PFSK-1 (cell line): ENCODE results near the gene CEP55.

ENCODE experiments used
- FOXP2 ChIP-seq: optimal IDR thresholded peaks from 2 replicates; pipeline ENCODE3; 2011; ENCODE audit warnings: borderline replicate concordance, control low read depth, inconsistent platforms; ENCODE audit not compliant: insufficient read depth; ENCODE audit errors: extremely low read length, extremely low read depth
- POLR2AphosphoS5 ChIP-seq: IDR thresholded peaks from 2 replicates; pipeline ENCODE4 v1.6.1; 2012; ENCODE audit warnings: low read depth, mild to moderate bottlenecking, control low read depth, low read length, moderate library complexity
- SIN3A ChIP-seq: IDR thresholded peaks from 2 replicates; pipeline ENCODE4 v1.6.1; 2012; ENCODE audit warnings: mild to moderate bottlenecking, low read length, moderate library complexity, borderline replicate concordance; ENCODE audit not compliant: insufficient read depth
- TAF1 ChIP-seq: IDR thresholded peaks from 2 replicates; pipeline ENCODE4 v1.6.1; 2012; ENCODE audit warnings: low read length, control low read depth, borderline replicate concordance; ENCODE audit not compliant: insufficient read depth
- TF ChIP-seq, protein P1 (sequence below), 2 experiments: IDR thresholded peaks; 2 replicates each; pipeline versions ENCODE4 v1.6.1 to v1.8.0; 2011 to 2012; ENCODE audit warnings: low read depth in 2 of 2, low read length in 2 of 2, control low read depth in 1 of 2, inconsistent platforms in 1 of 2, mild to moderate bottlenecking in 1 of 2, moderate library complexity in 1 of 2; ENCODE audit not compliant: insufficient read depth in 1 of 2

The CEP55 gene

DNA sequence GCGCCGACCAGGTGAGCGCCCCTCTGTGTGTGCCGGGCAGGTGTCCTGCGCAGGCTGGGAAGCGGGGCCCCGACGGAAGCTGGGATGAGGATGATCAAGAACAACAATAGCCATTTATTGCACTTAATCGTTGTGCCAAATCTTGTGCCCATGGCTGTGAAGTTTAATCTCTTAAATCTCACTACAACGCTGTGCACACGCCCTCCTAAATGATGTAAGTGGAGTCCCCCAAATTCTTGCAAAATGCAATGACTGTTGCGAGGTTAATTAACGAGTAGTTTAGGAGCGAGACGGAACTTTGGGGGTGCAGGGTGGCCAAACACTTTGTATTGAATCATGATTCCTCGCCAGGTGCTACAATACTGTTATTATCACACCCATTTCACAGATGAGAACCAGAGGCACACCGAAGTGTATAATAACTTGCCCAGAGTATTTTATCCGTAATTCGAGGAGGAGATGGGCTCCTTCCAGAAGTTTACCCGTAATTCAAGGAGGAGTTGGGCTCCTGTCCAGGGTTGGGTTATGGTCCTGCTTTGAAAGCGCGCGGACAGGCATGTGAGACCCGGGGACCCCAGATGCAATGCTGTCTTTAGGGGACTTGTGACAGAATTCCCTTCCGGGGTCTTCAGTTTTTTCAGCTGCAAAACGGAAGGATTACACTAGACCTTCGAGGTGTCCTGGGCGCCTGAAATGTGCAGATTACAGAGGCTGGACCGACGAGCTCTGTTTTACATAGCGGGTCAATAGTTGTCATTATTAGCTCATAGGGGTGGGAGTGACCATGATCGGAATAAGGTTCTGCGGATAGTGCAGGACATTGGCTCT, 71.1 kb downstream of the CEP55 start:
- TF ChIP-seq SIN3A = no peak
- TF ChIP-seq TAF1 = no peak
- TF ChIP-seq, protein P1, sequence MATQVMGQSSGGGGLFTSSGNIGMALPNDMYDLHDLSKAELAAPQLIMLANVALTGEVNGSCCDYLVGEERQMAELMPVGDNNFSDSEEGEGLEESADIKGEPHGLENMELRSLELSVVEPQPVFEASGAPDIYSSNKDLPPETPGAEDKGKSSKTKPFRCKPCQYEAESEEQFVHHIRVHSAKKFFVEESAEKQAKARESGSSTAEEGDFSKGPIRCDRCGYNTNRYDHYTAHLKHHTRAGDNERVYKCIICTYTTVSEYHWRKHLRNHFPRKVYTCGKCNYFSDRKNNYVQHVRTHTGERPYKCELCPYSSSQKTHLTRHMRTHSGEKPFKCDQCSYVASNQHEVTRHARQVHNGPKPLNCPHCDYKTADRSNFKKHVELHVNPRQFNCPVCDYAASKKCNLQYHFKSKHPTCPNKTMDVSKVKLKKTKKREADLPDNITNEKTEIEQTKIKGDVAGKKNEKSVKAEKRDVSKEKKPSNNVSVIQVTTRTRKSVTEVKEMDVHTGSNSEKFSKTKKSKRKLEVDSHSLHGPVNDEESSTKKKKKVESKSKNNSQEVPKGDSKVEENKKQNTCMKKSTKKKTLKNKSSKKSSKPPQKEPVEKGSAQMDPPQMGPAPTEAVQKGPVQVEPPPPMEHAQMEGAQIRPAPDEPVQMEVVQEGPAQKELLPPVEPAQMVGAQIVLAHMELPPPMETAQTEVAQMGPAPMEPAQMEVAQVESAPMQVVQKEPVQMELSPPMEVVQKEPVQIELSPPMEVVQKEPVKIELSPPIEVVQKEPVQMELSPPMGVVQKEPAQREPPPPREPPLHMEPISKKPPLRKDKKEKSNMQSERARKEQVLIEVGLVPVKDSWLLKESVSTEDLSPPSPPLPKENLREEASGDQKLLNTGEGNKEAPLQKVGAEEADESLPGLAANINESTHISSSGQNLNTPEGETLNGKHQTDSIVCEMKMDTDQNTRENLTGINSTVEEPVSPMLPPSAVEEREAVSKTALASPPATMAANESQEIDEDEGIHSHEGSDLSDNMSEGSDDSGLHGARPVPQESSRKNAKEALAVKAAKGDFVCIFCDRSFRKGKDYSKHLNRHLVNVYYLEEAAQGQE (IDR thresholded peaks at IDR 0.05; ENCODE audit: insufficient read depth in 1 of 2, low read depth in 2 of 2, low read length in 2 of 2) = no peak
- no peak for TF ChIP-seq POLR2AphosphoS5
- no peak for TF ChIP-seq FOXP2

DNA sequence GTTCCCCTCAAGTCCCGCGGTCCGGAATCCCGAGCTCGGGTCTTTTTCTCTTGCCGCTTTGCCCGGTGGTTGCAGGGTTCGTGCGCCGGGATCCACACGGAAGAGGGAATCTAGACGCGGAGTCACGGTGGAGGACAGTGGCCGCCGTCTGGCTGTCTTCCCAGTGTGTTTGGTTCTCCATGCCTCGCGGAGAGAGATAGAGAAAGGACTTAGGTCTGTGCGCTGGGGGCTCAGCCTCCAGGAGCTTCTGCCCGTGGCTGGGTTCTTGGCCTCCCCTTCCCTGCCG, 71.6 kb downstream of the CEP55 start:
- TF ChIP-seq SIN3A (no peak), FOXP2 (no peak), POLR2AphosphoS5 (no peak)

DNA sequence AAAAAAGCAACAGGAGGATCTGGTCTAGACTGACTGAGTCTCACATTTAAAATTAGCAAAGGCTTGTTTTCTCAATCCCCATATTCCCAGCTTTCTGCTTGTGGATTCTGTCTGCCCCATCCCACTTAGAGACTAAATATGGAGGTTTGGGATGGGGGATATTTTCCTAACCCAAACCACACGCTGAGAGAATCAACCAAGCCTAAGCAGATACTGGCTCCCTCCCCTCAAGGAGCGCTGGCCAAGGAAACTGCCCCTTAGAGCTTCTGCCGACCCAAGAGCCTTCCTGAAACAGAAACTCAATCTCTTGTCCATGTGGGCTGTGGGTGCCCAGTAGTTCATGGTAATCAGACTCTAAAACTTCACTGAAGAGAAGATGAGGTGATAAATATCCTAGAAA, 74.0 kb downstream of the CEP55 start:
- no peak for TF ChIP-seq FOXP2
- TF ChIP-seq SIN3A = no peak
- no peak for TF ChIP-seq POLR2AphosphoS5

DNA sequence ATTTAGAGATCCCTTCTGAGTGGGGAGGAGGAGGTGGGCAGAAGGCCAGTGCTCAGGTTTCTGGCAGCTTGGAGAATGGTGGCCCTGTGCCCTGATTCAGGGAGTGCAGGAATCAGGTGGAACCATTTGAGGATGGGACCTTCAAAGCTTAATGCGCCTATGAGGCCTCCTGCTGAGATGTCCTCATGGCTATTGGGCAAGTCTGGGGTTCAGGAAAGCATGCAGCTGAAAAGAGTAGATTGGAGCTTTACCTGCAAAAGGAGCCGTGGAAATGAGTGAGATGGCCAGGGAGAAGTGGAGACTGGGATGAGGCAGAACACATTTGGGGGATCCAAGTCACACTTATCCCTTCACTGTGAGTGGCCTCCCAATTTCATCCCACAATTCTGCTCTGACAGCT, 76.2 kb downstream of the CEP55 start:
- TF ChIP-seq FOXP2 = no peak
- TF ChIP-seq, protein P1 (IDR thresholded peaks at IDR 0.05; ENCODE audit: insufficient read depth in 1 of 2, low read depth in 2 of 2, low read length in 2 of 2) = no peak
- TF ChIP-seq POLR2AphosphoS5 = no peak
- TF ChIP-seq TAF1 = no peak
- no peak for TF ChIP-seq SIN3A

DNA sequence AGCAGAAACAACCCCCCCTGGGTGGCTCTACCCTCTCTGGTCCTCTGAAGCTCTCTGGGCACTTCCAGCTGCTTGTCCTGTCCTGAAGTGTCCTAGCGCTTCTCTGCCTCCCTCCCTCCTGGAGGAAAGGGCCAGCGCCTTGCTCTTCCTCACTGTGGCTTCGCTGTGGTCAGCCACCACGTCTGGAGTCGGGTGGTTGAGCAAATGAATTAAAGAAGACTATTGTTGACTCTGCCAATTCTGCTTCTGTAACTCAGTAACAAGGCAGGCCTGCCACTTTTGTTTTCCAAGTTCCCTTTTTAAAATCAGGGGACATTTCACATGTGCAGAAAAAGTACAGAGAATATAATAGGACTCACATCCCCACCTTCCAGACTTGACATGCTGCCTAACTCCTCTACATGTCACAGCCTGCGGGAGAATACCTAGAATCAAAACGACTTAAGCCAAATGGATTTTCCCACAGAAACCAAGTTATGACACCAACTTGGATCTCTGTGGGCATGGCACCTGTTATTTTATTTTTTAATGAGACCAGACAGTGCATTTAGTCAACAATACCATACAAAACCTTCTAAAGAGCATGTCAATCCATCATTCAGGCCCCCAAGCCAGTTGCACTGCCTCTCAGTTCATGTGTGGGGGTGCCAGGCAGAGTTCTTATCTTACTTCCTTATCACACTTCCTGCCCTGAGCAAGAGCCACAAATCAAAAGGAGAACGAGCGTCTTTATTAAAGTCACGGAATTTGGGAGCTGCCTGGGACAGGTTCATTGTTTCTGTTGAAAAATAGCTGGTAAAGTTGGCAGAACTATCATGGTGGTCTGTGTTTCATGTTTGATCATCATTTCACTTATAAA, 76.9 kb downstream of the CEP55 start:
- TF ChIP-seq SIN3A (no peak), POLR2AphosphoS5 (no peak), TAF1 (no peak), FOXP2 (no peak)
- TF ChIP-seq, protein P1 (IDR thresholded peaks at IDR 0.05; ENCODE audit: insufficient read depth in 1 of 2, low read depth in 2 of 2, low read length in 2 of 2) = no peak

DNA sequence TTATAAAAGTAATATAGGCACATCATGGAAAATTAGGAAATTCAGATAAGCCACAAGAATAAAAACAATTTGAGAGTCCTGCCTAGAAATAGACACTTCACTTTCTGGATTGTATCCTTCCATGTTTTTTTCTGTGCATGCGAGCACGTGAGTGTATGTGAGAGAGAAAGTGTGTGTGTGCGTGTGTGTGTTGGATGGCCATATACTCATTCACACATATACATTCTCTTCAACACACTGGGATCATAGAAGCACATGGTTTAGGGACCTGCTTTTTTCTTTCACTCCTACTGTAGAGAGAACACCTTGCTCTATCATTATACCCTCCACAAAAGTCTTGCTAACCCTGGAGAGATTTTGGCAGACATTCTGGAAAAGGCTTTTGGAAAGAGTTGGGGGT, 77.5 kb downstream of the CEP55 start:
- TF ChIP-seq SIN3A (no peak), TAF1 (no peak), POLR2AphosphoS5 (no peak)
- TF ChIP-seq, protein P1 (IDR thresholded peaks at IDR 0.05; ENCODE audit: insufficient read depth in 1 of 2, low read depth in 2 of 2, low read length in 2 of 2) = no peak
